Liver (tissue), 9 donors: ENCODE measurements around the gene SEC22B. TPM values are rescaled to one million over a fixed set of nuclear protein-coding genes. Genes with fewer than 3 reads are reported as not detected.
"Not testable (repeated sequence)": the region's sequence is repeated elsewhere in the genome, so short reads cannot be mapped to it uniquely, and the experiment has no call there.

Experiments
- DNase-seq: peaks from one replicate; pipeline ENCODE4 v3.0.0-alpha.2; 2017; ENCODE audit warnings: low spot score
- H3K27ac ChIP-seq, 2 donors: one replicate each; pipeline ENCODE4 v1.7.0; 2013; ENCODE audit warnings: inconsistent platforms in 2 of 2, low read length in 2 of 2, control low read depth in 1 of 2, low read depth in 1 of 2, mild to moderate bottlenecking in 1 of 2
- H3K27me3 ChIP-seq, 4 donors: one replicate each; pipeline versions ENCODE4 v1.6.1 to v1.7.0; 2013; ENCODE audit warnings: low read length in 3 of 4, inconsistent platforms in 1 of 4, mild to moderate bottlenecking in 1 of 4, moderate library complexity in 1 of 4; ENCODE audit not compliant: control insufficient read depth in 4 of 4, insufficient read depth in 4 of 4
- H3K36me3 ChIP-seq, 4 donors: one replicate each; pipeline versions ENCODE4 v1.6.1 to v1.7.0; 2013; ENCODE audit warnings: low read length in 3 of 4, mild to moderate bottlenecking in 3 of 4, low read depth in 1 of 4, moderate library complexity in 1 of 4; ENCODE audit not compliant: control insufficient read depth in 4 of 4, insufficient read depth in 3 of 4
- H3K4me1 ChIP-seq, 4 donors: one replicate each; pipeline versions ENCODE4 v1.6.1 to v1.7.0; 2013; ENCODE audit warnings: low read length in 3 of 4, mild to moderate bottlenecking in 3 of 4, moderate library complexity in 1 of 4; ENCODE audit not compliant: control insufficient read depth in 4 of 4, insufficient read depth in 4 of 4
- H3K4me3 ChIP-seq, 3 donors: one replicate each; pipeline versions ENCODE4 v1.6.1 to v1.7.0; 2013; ENCODE audit warnings: low read length in 3 of 3, control low read depth in 1 of 3, low read depth in 1 of 3, mild to moderate bottlenecking in 1 of 3
- H3K9ac ChIP-seq, 2 donors: one replicate each; pipeline ENCODE4 v1.7.0; 2013; ENCODE audit warnings: low read length in 2 of 2, mild to moderate bottlenecking in 2 of 2, moderate library complexity in 2 of 2, control low read depth in 1 of 2, low read depth in 1 of 2
- H3K9me3 ChIP-seq, 4 donors: one replicate each; pipeline versions ENCODE4 v1.6.1 to v1.7.0; 2013; ENCODE audit warnings: low read length in 3 of 4; ENCODE audit not compliant: control insufficient read depth in 4 of 4
- RAD21 ChIP-seq, 2 donors: IDR thresholded peaks; 2 replicates each; pipeline ENCODE4 v1.6.1; 2016; ENCODE audit warnings: antibody characterized with exemption in 2 of 2, mild to moderate bottlenecking in 2 of 2
- WGBS: extraction: QIAGEN DNeasy Blood & Tissue Kit; methylation state at CpG from one replicate; pipeline ENCODE4 v1.1.7; 2013; 5-methylcytosine and 5-hydroxymethylcytosine counted together
- polyA plus RNA-seq, 2 donors: library from polyadenylated mRNA; stranded (reverse) in 1 of 2; unstranded in 1 of 2; fragments of 200-250 nt in 1 of 2; fragments of >200 nt in 1 of 2; fragmentation: Nextera tagmentation in 1 of 2; extraction: Ambion mirVana in 1 of 2; gene quantifications; one replicate each; pipeline versions ENCODE4 v1.2.1 to v1.2.3, GENCODE V29; 2013 to 2015
- total RNA-seq, 2 donors: library from RNA; depleted of rRNA; stranded (reverse); fragments of >200 nt; gene quantifications; one replicate each; pipeline ENCODE4 v1.2.3, GENCODE V29; 2014
- TF ChIP-seq, protein P1 (sequence below): fragments of 150-350 bp; IDR thresholded peaks from 2 replicates; pipeline ENCODE4 v1.5.1; 2017; ENCODE audit warnings: improper control_type of control experiment, low read depth, low read length; ENCODE audit not compliant: missing input control
- donor health status: healthy.
- donor health status: healthy.
- donor health status: healthy.
- donor health status: healthy.
- donor health status: healthy.

The SEC22B gene
- total and polyA plus RNA-seq, 4 donors, result 11.5 to 33.0 (median 22.4) TPM

DNA sequence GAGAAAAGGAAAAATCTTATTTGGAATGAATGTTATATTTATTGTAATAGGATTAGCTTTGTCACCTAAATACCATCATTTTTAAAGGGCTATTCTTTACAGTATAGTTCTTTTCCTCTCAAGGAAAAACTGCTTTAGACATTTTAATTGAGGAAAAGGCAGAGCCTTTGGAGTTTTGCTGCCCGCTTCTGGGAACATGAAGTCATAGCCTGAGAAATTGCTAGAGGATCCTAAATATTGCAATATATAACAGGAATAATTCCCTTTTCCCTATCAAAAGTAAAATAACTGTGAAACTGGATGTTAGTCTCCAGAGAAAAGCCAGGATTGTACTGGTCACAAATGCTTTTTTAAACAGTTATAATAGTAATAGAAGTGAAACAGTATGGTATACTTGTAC is 30.5 kb downstream of the SEC22B start:
- not testable (repeated sequence) for H3K36me3 ChIP-seq, H3K27ac ChIP-seq, DNase-seq, H3K9me3 ChIP-seq, H3K4me1 ChIP-seq, H3K9ac ChIP-seq, H3K27me3 ChIP-seq, H3K4me3 ChIP-seq
- no CpG with 5 or more reads among the region's 1 CpG for WGBS
- TF ChIP-seq RAD21 (IDR thresholded peaks at IDR 0.05), result peak; percentile 41 to 56
- TF ChIP-seq, protein P1, sequence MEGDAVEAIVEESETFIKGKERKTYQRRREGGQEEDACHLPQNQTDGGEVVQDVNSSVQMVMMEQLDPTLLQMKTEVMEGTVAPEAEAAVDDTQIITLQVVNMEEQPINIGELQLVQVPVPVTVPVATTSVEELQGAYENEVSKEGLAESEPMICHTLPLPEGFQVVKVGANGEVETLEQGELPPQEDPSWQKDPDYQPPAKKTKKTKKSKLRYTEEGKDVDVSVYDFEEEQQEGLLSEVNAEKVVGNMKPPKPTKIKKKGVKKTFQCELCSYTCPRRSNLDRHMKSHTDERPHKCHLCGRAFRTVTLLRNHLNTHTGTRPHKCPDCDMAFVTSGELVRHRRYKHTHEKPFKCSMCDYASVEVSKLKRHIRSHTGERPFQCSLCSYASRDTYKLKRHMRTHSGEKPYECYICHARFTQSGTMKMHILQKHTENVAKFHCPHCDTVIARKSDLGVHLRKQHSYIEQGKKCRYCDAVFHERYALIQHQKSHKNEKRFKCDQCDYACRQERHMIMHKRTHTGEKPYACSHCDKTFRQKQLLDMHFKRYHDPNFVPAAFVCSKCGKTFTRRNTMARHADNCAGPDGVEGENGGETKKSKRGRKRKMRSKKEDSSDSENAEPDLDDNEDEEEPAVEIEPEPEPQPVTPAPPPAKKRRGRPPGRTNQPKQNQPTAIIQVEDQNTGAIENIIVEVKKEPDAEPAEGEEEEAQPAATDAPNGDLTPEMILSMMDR, result peak; percentile 26

DNA sequence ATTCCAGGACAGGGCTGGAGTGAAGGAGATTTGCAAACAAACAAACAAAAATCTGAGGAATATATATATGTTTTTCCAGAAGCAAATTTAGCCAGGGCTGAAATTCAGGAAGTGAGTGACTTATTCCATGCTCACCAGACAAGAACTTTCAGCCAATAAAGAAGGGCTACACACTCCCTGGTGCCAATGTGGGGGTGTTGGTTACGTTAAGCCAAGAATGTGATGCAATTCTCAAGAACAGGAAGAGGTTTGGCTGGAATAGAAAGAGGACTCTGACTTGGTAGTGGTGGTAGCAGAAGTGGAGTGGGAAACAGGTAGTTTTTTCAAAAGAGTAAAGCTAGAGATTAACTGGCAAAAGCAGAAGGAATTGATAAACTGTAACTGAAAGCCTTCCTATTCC is 31.7 kb downstream of the SEC22B start:
- not testable (repeated sequence) for H3K27me3 ChIP-seq, H3K9me3 ChIP-seq, DNase-seq, H3K4me1 ChIP-seq, H3K36me3 ChIP-seq, H3K4me3 ChIP-seq, H3K9ac ChIP-seq
- WGBS, result no CpG with 5 or more reads among the region's 1 CpG
- peak overlapping the region in 1 of 2 donors; percentile 6 for H3K27ac ChIP-seq

DNA sequence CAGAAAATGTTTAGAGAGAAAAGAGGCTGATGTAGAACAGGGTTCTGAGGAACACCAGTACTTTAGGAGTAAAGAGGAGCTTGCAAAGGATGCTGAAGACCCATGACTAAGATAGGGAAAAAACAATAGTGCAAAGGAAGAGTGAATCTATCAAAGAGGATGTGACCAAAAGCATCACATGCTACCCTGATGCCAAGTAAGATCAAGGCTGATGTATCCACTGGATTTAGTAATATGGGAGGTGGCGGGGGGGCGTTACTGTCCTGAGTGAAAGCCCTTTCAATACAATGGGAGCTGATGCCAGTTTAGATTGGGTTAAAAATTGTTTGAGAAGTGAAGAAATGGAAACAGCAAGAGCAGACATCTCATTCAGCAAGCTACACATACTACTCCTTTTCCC is 32.2 kb downstream of the SEC22B start:
- H3K4me1 ChIP-seq, H3K27me3 ChIP-seq, H3K36me3 ChIP-seq, H3K9me3 ChIP-seq, DNase-seq, H3K4me3 ChIP-seq, H3K9ac ChIP-seq: not testable (repeated sequence)
- 90% methylated on average over 2 of the region's 2 CpGs for WGBS
- H3K27ac ChIP-seq, result peak overlapping the region in 1 of 2 donors; percentile 6

DNA sequence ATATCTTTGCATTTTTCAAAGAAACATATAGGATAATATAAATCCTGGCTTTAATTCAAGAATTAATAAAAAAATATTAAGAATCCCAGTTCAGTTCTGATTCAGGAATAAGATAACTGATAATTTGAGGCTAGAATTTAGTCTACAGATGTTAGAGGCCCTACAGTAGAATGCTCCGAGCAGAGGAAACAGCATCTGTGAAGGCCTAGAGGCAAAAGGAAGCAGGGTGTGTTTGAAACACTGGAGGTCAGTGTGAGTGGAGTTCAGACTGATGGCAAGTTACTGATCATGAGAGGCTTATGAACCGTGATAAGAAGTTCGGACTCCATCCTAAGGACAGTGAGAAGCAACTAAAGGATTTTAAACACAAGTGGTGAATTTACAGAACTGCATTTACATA is 33.0 kb downstream of the SEC22B start:
- H3K36me3 ChIP-seq, H3K9me3 ChIP-seq, H3K4me1 ChIP-seq, H3K4me3 ChIP-seq, DNase-seq, H3K27me3 ChIP-seq, H3K27ac ChIP-seq, H3K9ac ChIP-seq: not testable (repeated sequence)
- WGBS, result 66% methylated on average over 2 of the region's 3 CpGs

DNA sequence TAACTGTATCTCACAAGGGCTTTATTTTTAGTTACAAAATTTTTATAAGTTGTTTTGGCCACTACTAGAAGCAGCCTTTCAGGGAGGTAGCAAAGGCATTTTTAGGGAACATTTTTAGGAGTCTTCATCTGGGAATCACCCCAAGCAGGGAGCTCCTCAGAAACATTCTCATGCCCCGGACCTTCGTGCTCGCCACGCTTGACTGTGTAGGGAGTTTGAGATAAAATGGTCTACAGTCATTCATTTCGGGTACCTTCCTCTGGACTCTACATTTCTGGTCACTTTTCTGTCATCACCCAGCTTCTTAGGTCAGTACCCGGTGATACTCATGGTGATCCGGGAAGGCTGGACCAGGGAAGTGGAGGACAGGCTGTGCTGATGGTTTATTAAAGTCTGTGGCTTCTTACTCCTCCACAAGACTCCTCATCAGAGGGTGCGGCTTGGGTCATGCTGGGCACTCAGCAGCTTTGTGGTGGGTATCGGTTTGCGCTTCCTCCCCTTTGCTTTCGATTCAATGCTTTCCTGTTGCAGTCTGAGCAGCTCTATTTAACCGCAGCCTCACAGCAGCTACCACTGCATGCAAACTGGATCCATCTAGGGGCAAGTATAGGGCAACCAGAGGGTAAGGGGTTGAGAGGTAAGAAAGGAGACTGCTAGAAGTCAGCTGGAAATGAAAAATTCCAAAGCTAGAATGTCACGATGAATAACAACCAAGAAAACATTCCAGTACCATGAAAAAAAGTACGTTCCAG is 33.6 kb downstream of the SEC22B start:
- H3K9ac ChIP-seq, H3K4me1 ChIP-seq, H3K9me3 ChIP-seq, H3K36me3 ChIP-seq, H3K4me3 ChIP-seq, H3K27ac ChIP-seq, DNase-seq, H3K27me3 ChIP-seq: not testable (repeated sequence)
- 73% methylated on average over 12 of the region's 14 CpGs for WGBS

DNA sequence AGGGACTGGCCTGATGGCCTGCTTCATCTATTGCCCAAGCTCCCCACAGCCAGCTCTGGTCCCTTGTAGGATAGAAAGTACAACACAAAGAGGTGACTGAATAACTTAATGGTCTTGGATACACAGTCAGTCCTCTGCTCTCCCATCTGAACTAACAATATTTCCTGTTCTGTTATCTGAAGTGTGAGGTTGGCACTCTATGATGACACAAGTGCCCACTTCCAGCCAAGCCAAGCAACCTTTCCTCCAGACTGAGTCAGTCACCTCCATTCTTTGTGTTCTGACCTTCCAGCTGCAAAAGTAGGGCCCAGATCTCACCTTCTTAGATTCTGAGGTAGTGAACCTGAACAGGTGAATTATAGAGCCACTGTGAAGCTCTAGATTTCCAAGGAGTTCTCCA is 34.5 kb downstream of the SEC22B start:
- H3K27me3 ChIP-seq, H3K4me1 ChIP-seq, DNase-seq, H3K27ac ChIP-seq, H3K9me3 ChIP-seq, H3K4me3 ChIP-seq, H3K36me3 ChIP-seq, H3K9ac ChIP-seq: not testable (repeated sequence)

DNA sequence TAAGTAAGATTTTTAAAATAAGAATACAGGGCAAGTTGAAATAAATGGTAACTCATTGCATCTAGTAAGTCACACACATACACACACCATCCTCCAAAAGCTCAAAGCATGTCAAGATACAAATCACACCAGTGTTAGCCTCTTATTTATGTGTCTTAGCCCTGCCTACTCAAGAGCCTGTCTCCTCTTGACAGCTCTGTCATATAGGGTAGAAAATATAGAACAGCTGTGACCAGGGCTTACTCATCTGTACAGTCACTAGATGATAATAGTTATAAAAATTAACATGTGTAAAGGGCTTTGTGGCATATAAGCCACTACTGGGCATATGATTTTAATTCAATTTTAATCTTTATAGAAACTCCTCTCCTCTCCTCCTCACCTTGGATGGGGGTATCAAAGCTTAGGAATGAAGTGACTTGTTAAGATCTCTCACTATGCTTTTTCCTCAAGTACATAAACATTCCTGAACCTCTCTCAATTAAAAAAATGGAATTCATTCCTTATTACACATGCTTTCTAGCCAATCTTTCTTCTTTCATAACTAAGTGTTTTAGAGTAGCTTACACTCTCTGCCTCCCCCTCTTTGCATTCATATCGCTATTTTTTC is 35.6 kb downstream of the SEC22B start:
- no CpG with 5 or more reads among the region's 1 CpG for WGBS
- DNase-seq, H3K9ac ChIP-seq, H3K27me3 ChIP-seq, H3K36me3 ChIP-seq, H3K4me1 ChIP-seq, H3K9me3 ChIP-seq, H3K27ac ChIP-seq, H3K4me3 ChIP-seq: not testable (repeated sequence)
